Spinal cord (tissue), 10 donors: Measurements from ENCODE around the gene ZNF319. TPM values are rescaled to one million over a fixed set of nuclear protein-coding genes. Genes with fewer than 3 reads are reported as not detected.

Experiments
- DNase-seq, 6 donors: peaks; one replicate each; pipeline versions ENCODE4 v3.0.0 to v3.0.0-alpha.2; 2013 to 2015; ENCODE audit warnings: low spot score in 6 of 6, low read depth in 4 of 6
- H3K27ac ChIP-seq: one replicate; pipeline ENCODE4 v1.5.1; 2013; ENCODE audit warnings: low read depth, low read length, control low read depth
- H3K27me3 ChIP-seq: one replicate; pipeline ENCODE4 v1.6.1; 2013; ENCODE audit warnings: low read length; ENCODE audit not compliant: control insufficient read depth, insufficient read depth
- H3K36me3 ChIP-seq: one replicate; pipeline ENCODE4 v1.6.1; 2013; ENCODE audit warnings: low read length; ENCODE audit not compliant: control insufficient read depth, insufficient read depth
- H3K4me1 ChIP-seq: one replicate; pipeline ENCODE4 v1.6.1; 2013; ENCODE audit warnings: low read length; ENCODE audit not compliant: control insufficient read depth, insufficient read depth
- H3K4me3 ChIP-seq: one replicate; pipeline ENCODE4 v1.5.1; 2013; ENCODE audit warnings: low read depth, low read length, control low read depth
- H3K9me3 ChIP-seq: one replicate; pipeline ENCODE4 v1.6.1; 2013; ENCODE audit warnings: low read length; ENCODE audit not compliant: control insufficient read depth, insufficient read depth
- WGBS: methylation state at CpG from one replicate; pipeline ENCODE4 v1.1.5; 2013; ENCODE audit warnings: missing lambda C conversion rate; ENCODE audit not compliant: insufficient coverage; 5-methylcytosine and 5-hydroxymethylcytosine counted together
- polyA plus RNA-seq, 2 donors: library from polyadenylated mRNA; unstranded; fragments of 120-200 nt; gene quantifications; one replicate each; pipeline ENCODE4 v1.2.1, GENCODE V29; 2013; ENCODE audit not compliant: insufficient read length in 2 of 2
- total RNA-seq, 2 donors: library from RNA; depleted of rRNA in 1 of 2; stranded (reverse); fragments of 120-200 nt in 1 of 2; fragments of >200 nt in 1 of 2; gene quantifications; one replicate each; pipeline versions ENCODE4 v1.2.3 to v1.2.4, GENCODE V29; 2013 to 2014
- donor health status: healthy.

Gene ZNF319
- total and polyA plus RNA-seq, 4 donors: 3.7 to 18.1 (median 10.8) TPM

DNA sequence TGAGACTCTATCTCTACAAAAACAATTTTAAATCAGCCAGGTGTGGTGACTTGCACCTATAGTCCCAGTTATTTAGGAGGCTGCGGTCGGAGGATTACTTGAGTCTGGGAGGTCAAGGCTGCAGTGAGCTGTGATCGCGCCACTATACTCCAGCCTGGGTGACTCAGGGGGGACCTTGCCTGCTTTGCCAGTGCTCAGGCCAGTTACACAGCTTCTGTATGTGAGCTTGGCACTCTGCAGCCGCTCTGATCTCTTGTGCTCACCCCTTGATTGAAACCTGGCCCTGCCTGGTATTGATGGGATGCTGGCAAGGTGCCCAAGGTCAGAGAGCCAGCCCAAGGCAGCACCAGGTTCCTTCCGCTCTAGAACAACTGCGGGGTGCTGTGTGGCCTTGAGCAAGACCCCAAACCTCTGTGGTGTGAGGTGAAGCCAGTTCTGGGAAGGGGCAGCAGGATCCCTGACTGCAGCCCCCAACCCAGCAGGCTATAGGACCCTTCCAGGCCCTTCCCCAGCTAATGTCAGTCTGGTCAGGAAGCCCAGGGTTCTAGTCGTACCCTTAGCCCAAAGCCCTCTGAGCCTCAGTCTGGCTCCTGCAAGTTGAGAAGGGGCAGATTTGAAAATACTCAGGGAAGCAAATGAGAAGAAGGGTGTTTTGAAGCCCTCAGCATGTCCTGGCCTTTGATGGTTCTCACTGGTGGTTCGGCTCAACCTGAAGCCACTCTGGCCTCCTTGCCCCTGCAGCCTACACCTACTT is 44.0 kb upstream of the ZNF319 start:
- WGBS: 93% methylated on average over 8 of the region's 9 CpGs
- Histone ChIP-seq H3K27me3 (no peaks in the 10 kb centered on the region), H3K4me3 (no peak overlapping the region), H3K4me1 (peaks cover 35% of the 10 kb centered on the region), H3K9me3 (no peaks in the 10 kb centered on the region), H3K27ac (no peak overlapping the region), H3K36me3 (peaks cover 73% of the 10 kb centered on the region)
- DNase-seq: no peak

DNA sequence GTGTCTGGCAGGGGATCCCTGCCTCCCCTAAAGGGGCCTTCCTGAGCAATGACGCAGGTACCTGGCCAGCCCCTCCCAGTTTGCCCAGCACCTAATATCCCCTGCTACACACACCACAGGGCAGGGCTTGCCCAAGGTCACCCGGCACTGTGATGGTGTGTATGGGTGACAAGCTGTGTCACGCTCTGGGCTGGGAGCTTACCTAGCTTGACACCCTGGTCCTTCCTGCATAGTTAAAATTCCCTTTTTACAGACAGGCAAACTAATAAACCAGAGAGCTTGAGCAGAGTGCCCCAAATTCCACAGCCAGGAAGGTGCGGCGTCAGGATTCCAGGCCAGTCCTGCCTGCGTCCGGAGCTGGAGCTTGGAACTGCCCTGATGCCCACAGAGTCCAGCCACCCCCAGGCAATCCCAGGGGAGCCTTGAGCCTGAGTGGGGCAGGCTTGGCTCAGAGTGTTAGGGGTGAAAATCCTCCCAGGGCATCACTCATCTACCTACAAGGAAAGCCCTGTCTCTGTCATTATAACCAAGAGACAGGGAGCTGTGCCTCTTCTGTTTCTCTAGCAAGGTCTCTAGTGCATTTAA is 43.2 kb upstream of the ZNF319 start:
- Histone ChIP-seq H3K4me3 (no peak overlapping the region), H3K27ac (no peak overlapping the region), H3K36me3 (peaks cover 79% of the 10 kb centered on the region), H3K4me1 (peaks cover 27% of the 10 kb centered on the region), H3K9me3 (no peaks in the 10 kb centered on the region), H3K27me3 (no peaks in the 10 kb centered on the region)
- 91% methylated on average over 4 of the region's 7 CpGs for WGBS
- no peak for DNase-seq

GRCh38 chr16:58042886-58043515 is 42.5 kb upstream of the ZNF319 start:
- H3K4me3 ChIP-seq: no peak overlapping the region
- WGBS: 95% methylated on average over 14 of the region's 16 CpGs
- H3K9me3 ChIP-seq: no peaks in the 10 kb centered on the region
- H3K27ac ChIP-seq: no peak overlapping the region
- H3K36me3 ChIP-seq: peaks cover 85% of the 10 kb centered on the region
- H3K27me3 ChIP-seq: no peaks in the 10 kb centered on the region
- DNase-seq: no peak
- H3K4me1 ChIP-seq: peaks cover 20% of the 10 kb centered on the region

- H3K9me3 ChIP-seq: no peaks in the 10 kb centered on the region
- no peak overlapping the region for H3K27ac ChIP-seq
- no peak for DNase-seq
- peaks cover 91% of the 10 kb centered on the region for H3K36me3 ChIP-seq
- H3K4me3 ChIP-seq: no peak overlapping the region
- WGBS: 97% methylated on average over 21 of the region's 22 CpGs
- peaks cover 13% of the 10 kb centered on the region for H3K4me1 ChIP-seq
- H3K27me3 ChIP-seq: no peaks in the 10 kb centered on the region
Observed at GRCh38 chr16:58042001-58042885, 41.8 kb upstream of the ZNF319 start.

GRCh38 chr16:58041628-58041955 is 41.1 kb upstream of the ZNF319 start:
- no peak overlapping the region for H3K4me3 ChIP-seq
- H3K9me3 ChIP-seq: no peaks in the 10 kb centered on the region
- no peak for DNase-seq
- no peaks in the 10 kb centered on the region for H3K27me3 ChIP-seq
- no peak overlapping the region for H3K27ac ChIP-seq
- peaks cover 6% of the 10 kb centered on the region for H3K4me1 ChIP-seq
- WGBS: 86% methylated on average over 9 of the region's 18 CpGs
- peaks cover 89% of the 10 kb centered on the region for H3K36me3 ChIP-seq

- Histone ChIP-seq H3K36me3 (peaks cover 84% of the 10 kb centered on the region), H3K4me1 (peaks cover 3% of the 10 kb centered on the region), H3K27ac (no peak overlapping the region), H3K27me3 (no peaks in the 10 kb centered on the region), H3K4me3 (no peak overlapping the region), H3K9me3 (no peaks in the 10 kb centered on the region)
- no peak for DNase-seq
- WGBS: 89% methylated on average over 13 of the region's 14 CpGs
Observed at GRCh38 chr16:58040945-58041627, 40.6 kb upstream of the ZNF319 start.

DNA sequence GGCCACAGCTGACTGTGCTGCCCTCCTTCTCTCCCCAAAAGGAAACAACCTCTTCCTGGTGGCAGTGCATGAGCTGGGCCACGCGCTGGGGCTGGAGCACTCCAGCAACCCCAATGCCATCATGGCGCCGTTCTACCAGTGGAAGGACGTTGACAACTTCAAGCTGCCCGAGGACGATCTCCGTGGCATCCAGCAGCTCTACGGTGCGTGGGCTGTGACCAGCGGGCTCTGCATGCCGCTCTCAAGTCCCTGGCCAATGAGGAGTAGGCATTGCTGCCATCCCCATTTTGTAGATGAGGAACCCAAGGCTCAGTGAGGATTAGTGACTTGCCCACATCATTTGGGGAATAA is 40.0 kb upstream of the ZNF319 start:
- no peak for DNase-seq
- H3K4me3 ChIP-seq: no peak overlapping the region
- H3K27me3 ChIP-seq: no peaks in the 10 kb centered on the region
- H3K9me3 ChIP-seq: no peaks in the 10 kb centered on the region
- H3K36me3 ChIP-seq: peaks cover 78% of the 10 kb centered on the region
- no peak overlapping the region for H3K27ac ChIP-seq
- 96% methylated on average over 12 of the region's 12 CpGs for WGBS
- peaks cover 8% of the 10 kb centered on the region for H3K4me1 ChIP-seq

GRCh38 chr16:58039829-58040495 is 39.5 kb upstream of the ZNF319 start:
- no peak for DNase-seq
- no peaks in the 10 kb centered on the region for H3K9me3 ChIP-seq
- peaks cover 73% of the 10 kb centered on the region for H3K36me3 ChIP-seq
- H3K27ac ChIP-seq: no peak overlapping the region
- H3K27me3 ChIP-seq: no peaks in the 10 kb centered on the region
- no peak overlapping the region for H3K4me3 ChIP-seq
- 87% methylated on average over 23 of the region's 26 CpGs for WGBS
- H3K4me1 ChIP-seq: peaks cover 13% of the 10 kb centered on the region

DNA sequence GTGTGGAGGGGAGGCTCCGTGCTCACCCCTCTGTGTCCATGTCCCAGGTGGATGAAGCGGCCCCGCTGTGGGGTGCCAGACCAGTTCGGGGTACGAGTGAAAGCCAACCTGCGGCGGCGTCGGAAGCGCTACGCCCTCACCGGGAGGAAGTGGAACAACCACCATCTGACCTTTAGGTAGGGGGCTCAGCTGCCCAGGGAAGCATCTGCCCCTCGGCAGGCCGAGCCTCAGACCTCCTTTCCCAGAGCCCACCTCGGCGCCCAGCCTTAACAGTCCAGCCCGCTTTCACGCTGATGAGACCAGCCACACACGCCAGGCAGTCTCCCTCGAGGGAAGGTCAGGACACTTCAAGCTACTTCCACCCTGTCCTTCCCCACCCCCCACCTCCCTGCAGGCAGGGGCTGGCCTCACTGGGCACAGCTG is 37.8 kb upstream of the ZNF319 start:
- 91% methylated on average over 20 of the region's 20 CpGs for WGBS

More for the DNA sequence above, 37.8 kb upstream of the ZNF319 start:
- peaks cover 30% of the 10 kb centered on the region for H3K4me1 ChIP-seq
- H3K4me3 ChIP-seq: no peak overlapping the region
- no peaks in the 10 kb centered on the region for H3K27me3 ChIP-seq
- H3K9me3 ChIP-seq: no peaks in the 10 kb centered on the region
- DNase-seq: no peak
- no peak overlapping the region for H3K27ac ChIP-seq
- H3K36me3 ChIP-seq: peaks cover 56% of the 10 kb centered on the region
